ENCODE data around the gene ADAMTS15.

The ADAMTS15 gene, protein sequence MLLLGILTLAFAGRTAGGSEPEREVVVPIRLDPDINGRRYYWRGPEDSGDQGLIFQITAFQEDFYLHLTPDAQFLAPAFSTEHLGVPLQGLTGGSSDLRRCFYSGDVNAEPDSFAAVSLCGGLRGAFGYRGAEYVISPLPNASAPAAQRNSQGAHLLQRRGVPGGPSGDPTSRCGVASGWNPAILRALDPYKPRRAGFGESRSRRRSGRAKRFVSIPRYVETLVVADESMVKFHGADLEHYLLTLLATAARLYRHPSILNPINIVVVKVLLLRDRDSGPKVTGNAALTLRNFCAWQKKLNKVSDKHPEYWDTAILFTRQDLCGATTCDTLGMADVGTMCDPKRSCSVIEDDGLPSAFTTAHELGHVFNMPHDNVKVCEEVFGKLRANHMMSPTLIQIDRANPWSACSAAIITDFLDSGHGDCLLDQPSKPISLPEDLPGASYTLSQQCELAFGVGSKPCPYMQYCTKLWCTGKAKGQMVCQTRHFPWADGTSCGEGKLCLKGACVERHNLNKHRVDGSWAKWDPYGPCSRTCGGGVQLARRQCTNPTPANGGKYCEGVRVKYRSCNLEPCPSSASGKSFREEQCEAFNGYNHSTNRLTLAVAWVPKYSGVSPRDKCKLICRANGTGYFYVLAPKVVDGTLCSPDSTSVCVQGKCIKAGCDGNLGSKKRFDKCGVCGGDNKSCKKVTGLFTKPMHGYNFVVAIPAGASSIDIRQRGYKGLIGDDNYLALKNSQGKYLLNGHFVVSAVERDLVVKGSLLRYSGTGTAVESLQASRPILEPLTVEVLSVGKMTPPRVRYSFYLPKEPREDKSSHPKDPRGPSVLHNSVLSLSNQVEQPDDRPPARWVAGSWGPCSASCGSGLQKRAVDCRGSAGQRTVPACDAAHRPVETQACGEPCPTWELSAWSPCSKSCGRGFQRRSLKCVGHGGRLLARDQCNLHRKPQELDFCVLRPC

DNA sequence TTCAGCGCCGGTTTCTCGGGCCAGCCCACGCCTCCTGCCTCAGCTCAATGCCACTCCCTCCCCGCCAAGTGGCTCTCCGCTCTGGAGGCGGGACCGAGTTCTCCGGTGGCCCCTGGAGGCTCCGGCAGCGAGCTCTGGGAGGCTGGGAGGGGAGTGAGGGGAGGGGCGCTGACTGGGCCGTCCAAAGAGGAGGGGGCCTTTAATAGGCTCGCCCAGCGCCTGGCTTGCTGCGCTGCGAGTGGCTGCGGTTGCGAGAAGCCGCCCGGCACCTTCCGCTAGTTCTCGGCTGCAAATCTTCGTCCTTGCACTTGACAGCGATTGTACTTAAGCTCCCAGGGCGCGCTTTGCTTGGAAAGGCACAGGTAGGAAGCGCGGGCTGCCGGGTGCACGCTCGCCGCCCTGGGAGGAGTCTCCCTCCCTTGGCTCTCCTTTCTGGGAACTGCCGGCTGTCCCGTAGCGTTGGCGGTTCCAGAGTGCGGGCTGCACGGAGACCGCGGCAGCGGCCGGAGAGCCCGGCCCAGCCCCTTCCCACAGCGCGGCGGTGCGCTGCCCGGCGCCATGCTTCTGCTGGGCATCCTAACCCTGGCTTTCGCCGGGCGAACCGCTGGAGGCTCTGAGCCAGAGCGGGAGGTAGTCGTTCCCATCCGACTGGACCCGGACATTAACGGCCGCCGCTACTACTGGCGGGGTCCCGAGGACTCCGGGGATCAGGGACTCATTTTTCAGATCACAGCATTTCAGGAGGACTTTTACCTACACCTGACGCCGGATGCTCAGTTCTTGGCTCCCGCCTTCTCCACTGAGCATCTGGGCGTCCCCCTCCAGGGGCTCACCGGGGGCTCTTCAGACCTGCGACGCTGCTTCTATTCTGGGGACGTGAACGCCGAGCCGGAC is at the start of gene ADAMTS15:
Gene ADAMTS15, plus strand, starts transcription at position 230 of the 894 bp plus-strand sequence. Its CDS starts 329 bp downstream, at position 559.
- POLR2A ChIA-PET (ENCODE audit: low non-redundant PET) = no interaction called here
- peak within 1 kb of the TSS; percentile 82 for H3K27ac ChIP-seq
- TF ChIP-seq, protein P1, sequence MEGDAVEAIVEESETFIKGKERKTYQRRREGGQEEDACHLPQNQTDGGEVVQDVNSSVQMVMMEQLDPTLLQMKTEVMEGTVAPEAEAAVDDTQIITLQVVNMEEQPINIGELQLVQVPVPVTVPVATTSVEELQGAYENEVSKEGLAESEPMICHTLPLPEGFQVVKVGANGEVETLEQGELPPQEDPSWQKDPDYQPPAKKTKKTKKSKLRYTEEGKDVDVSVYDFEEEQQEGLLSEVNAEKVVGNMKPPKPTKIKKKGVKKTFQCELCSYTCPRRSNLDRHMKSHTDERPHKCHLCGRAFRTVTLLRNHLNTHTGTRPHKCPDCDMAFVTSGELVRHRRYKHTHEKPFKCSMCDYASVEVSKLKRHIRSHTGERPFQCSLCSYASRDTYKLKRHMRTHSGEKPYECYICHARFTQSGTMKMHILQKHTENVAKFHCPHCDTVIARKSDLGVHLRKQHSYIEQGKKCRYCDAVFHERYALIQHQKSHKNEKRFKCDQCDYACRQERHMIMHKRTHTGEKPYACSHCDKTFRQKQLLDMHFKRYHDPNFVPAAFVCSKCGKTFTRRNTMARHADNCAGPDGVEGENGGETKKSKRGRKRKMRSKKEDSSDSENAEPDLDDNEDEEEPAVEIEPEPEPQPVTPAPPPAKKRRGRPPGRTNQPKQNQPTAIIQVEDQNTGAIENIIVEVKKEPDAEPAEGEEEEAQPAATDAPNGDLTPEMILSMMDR (conservative IDR thresholded peaks at IDR 0.05; ENCODE audit: low read depth) = no peak
- CTCF ChIA-PET = no interaction called here
- peak; percentile 81 for DNase-seq (ENCODE audit: low spot score)

DNA sequence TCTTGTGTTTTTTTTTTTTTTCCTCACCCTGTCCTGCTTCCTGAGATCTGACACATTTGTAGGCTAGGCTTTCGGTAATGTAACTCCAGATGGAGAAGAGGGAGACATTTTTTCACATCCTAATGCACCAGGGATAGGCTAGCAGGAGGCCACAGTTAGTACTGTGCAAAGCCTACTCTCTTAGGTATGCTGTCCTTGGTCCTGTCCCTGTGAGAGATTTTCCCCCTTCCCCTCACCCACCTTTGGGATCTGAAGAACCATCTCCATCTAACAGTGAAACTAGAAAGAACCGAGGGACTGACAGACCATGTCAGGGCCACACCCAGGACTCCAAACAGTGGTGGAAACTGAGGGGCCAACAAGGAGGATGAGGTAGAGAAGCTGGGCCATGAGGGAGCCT is 49.2 kb upstream of the ADAMTS15 start:
- ChIA-PET CTCF (interaction anchor here (0.6 kb wide), 1 partner anchor 11 kb away, joined by 3 read pairs; no protein-coding TSS in a partner anchor), POLR2A (ENCODE audit: low non-redundant PET) (no interaction called here)
- TF ChIP-seq, protein P1 (conservative IDR thresholded peaks at IDR 0.05; ENCODE audit: low read depth) = no peak
- DNase-seq (ENCODE audit: low spot score) = no peak
- no peak overlapping the region for H3K27ac ChIP-seq

DNA sequence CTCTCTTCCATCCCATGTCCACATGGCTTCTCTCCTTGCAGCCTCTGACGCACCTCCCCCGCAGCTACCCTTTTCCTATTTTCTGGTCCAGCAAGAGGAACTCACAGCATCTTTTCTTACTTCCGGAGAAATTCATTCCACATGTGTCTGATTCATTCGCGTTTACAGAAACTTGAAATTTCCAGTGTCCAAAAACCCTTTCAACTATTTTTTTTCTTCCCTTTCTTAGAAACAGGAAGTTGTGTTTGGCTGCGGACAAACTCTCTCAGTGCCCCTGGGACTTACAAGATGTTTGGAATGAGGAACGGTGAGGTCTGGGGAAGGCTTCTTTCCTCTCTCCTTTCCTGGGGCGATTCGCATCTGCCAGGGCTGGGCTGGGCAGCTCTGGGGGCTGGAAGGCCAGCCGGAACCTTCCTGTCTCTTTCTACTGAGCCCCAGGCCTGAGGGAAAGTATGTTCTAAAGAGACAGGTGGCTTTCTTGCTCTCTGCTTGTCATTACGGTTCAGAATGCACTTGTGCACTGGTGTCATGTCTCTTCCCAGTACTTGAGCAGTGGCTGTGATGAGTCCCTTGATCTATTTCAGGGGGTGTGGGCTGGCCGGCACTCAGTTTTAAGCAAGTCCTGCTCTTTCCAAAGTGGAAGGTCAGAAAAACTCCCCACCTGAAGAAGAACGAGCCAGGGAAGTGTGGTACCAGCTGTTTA is 47.5 kb upstream of the ADAMTS15 start:
- TF ChIP-seq, protein P1 (conservative IDR thresholded peaks at IDR 0.05; ENCODE audit: low read depth) = no peak
- DNase-seq (ENCODE audit: low spot score) = no peak
- no peak overlapping the region for H3K27ac ChIP-seq
- ChIA-PET CTCF (no interaction called here), POLR2A (ENCODE audit: low non-redundant PET) (no interaction called here)

DNA sequence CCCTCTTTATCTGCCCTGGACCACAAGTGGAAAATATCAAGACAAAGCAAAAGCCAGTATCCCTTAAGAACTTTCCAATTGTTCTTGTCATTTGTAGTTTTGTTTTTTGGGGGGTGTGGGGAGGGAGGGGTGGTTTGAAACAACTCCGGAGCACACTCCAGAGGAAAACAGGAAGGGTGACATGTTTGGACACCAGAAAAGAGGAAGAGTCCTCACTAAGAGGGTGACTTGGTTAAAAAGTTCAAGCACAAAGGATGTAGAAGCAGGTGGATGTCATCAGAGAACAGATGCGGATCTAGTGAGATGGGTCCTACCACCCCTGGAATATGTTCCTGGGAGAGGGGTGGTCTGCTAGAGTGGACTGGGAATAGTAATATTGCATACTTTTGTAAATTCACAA is 45.9 kb upstream of the ADAMTS15 start:
- H3K27ac ChIP-seq = no peak overlapping the region
- TF ChIP-seq, protein P1 (conservative IDR thresholded peaks at IDR 0.05; ENCODE audit: low read depth) = no peak
- DNase-seq (ENCODE audit: low spot score) = no peak
- CTCF ChIA-PET = no interaction called here
- POLR2A ChIA-PET (ENCODE audit: low non-redundant PET) = no interaction called here

DNA sequence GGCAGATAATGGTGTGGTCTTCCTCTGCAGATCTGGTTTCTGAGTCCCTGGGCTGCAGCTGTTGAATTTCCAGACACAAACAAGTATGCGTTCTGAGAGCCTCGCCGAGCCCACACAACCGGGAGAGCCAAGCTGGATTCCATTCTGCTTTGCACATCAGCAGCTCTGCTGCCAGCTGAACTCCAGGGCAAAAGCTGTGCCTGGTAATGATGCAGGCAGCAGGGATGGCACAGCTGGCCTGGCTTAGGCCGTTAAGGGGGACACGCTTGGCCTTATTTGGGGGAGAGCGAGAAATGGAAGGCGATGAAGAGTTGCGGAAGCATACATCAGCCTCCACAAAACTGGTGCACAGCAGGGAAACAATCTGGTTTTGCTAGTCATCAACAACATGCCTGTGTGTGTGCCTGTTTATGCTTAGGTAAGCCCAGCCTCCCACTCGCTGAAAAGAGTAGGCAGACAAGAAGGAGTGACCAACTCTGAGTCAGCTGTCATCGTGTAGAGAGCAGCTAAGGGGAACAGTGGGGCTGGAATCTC is 45.1 kb upstream of the ADAMTS15 start:
- POLR2A ChIA-PET (ENCODE audit: low non-redundant PET) = no interaction called here

More for the DNA sequence above, 45.1 kb upstream of the ADAMTS15 start:
- H3K27ac ChIP-seq = no peak overlapping the region
- CTCF ChIA-PET = interaction anchor here (0.7 kb wide), 1 partner anchor 271 kb away, joined by 5 read pairs; no protein-coding TSS in a partner anchor
- DNase-seq (ENCODE audit: low spot score) = peak; percentile 67
- TF ChIP-seq, protein P1 (conservative IDR thresholded peaks at IDR 0.05; ENCODE audit: low read depth) = no peak
